ENCODE data around the gene PPP1R36.

PPP1R36 gene

GRCh38 chr14:64610049-64610746, 60.4 kb downstream of the PPP1R36 start:
- no peak overlapping the region for H3K27ac ChIP-seq
- DNase-seq, result no peak
- no peaks in the 10 kb centered on the region for H3K36me3 ChIP-seq
- H3K4me3 ChIP-seq (ENCODE audit: low read depth, low read length), result no peak overlapping the region
- H3K27me3 ChIP-seq (ENCODE audit: insufficient read depth, low read depth, severe bottlenecking), result no peaks in the 10 kb centered on the region
- no peak for TF ChIP-seq CTCF (IDR thresholded peaks at IDR 0.05; ENCODE audit: low read depth, low read length)
- no peaks in the 10 kb centered on the region for H3K9me3 ChIP-seq (ENCODE audit: severe bottlenecking)

GRCh38 chr14:64611358-64612020, 61.7 kb downstream of the PPP1R36 start:
- Histone ChIP-seq H3K4me3 (ENCODE audit: low read depth, low read length) (no peak overlapping the region), H3K36me3 (no peaks in the 10 kb centered on the region), H3K27ac (no peak overlapping the region), H3K27me3 (ENCODE audit: insufficient read depth, low read depth, severe bottlenecking) (no peaks in the 10 kb centered on the region), H3K9me3 (ENCODE audit: severe bottlenecking) (no peaks in the 10 kb centered on the region)
- DNase-seq, result no peak
- TF ChIP-seq CTCF (IDR thresholded peaks at IDR 0.05; ENCODE audit: low read depth, low read length), result no peak

GRCh38 chr14:64612021-64612380, 62.2 kb downstream of the PPP1R36 start:
- DNase-seq, result no peak
- no peaks in the 10 kb centered on the region for H3K36me3 ChIP-seq
- no peak overlapping the region for H3K27ac ChIP-seq
- TF ChIP-seq CTCF (IDR thresholded peaks at IDR 0.05; ENCODE audit: low read depth, low read length), result no peak
- H3K4me3 ChIP-seq (ENCODE audit: low read depth, low read length), result no peak overlapping the region
- H3K27me3 ChIP-seq (ENCODE audit: insufficient read depth, low read depth, severe bottlenecking), result no peaks in the 10 kb centered on the region
- H3K9me3 ChIP-seq (ENCODE audit: severe bottlenecking), result no peaks in the 10 kb centered on the region

GRCh38 chr14:64612971-64613666, 63.4 kb downstream of the PPP1R36 start:
- TF ChIP-seq CTCF (IDR thresholded peaks at IDR 0.05; ENCODE audit: low read depth, low read length), result no peak
- H3K27ac ChIP-seq, result no peak overlapping the region
- no peak overlapping the region for H3K4me3 ChIP-seq (ENCODE audit: low read depth, low read length)
- H3K36me3 ChIP-seq, result no peaks in the 10 kb centered on the region
- DNase-seq, result no peak
- no peaks in the 10 kb centered on the region for H3K9me3 ChIP-seq (ENCODE audit: severe bottlenecking)
- no peaks in the 10 kb centered on the region for H3K27me3 ChIP-seq (ENCODE audit: insufficient read depth, low read depth, severe bottlenecking)

GRCh38 chr14:64614166-64614565, 64.4 kb downstream of the PPP1R36 start:
- no peaks in the 10 kb centered on the region for H3K27me3 ChIP-seq (ENCODE audit: insufficient read depth, low read depth, severe bottlenecking)
- H3K9me3 ChIP-seq (ENCODE audit: severe bottlenecking), result no peaks in the 10 kb centered on the region
- DNase-seq, result no peak
- no peak overlapping the region for H3K4me3 ChIP-seq (ENCODE audit: low read depth, low read length)
- H3K36me3 ChIP-seq, result no peaks in the 10 kb centered on the region
- H3K27ac ChIP-seq, result no peak overlapping the region
- TF ChIP-seq CTCF (IDR thresholded peaks at IDR 0.05; ENCODE audit: low read depth, low read length), result no peak
